PFSK-1 (cell line): ENCODE measurements around the gene NOC3L.

Experiments used
- FOXP2 ChIP-seq: optimal IDR thresholded peaks from 2 replicates; pipeline ENCODE3; 2011; ENCODE audit warnings: borderline replicate concordance, control low read depth, inconsistent platforms; ENCODE audit not compliant: insufficient read depth; ENCODE audit errors: extremely low read length, extremely low read depth
- POLR2AphosphoS5 ChIP-seq: IDR thresholded peaks from 2 replicates; pipeline ENCODE4 v1.6.1; 2012; ENCODE audit warnings: low read depth, mild to moderate bottlenecking, control low read depth, low read length, moderate library complexity
- SIN3A ChIP-seq: IDR thresholded peaks from 2 replicates; pipeline ENCODE4 v1.6.1; 2012; ENCODE audit warnings: mild to moderate bottlenecking, low read length, moderate library complexity, borderline replicate concordance; ENCODE audit not compliant: insufficient read depth
- TAF1 ChIP-seq: IDR thresholded peaks from 2 replicates; pipeline ENCODE4 v1.6.1; 2012; ENCODE audit warnings: low read length, control low read depth, borderline replicate concordance; ENCODE audit not compliant: insufficient read depth
- TF ChIP-seq, protein P1 (sequence below), 2 experiments: IDR thresholded peaks; 2 replicates each; pipeline versions ENCODE4 v1.6.1 to v1.8.0; 2011 to 2012; ENCODE audit warnings: low read depth in 2 of 2, low read length in 2 of 2, control low read depth in 1 of 2, inconsistent platforms in 1 of 2, mild to moderate bottlenecking in 1 of 2, moderate library complexity in 1 of 2; ENCODE audit not compliant: insufficient read depth in 1 of 2

Gene NOC3L

DNA sequence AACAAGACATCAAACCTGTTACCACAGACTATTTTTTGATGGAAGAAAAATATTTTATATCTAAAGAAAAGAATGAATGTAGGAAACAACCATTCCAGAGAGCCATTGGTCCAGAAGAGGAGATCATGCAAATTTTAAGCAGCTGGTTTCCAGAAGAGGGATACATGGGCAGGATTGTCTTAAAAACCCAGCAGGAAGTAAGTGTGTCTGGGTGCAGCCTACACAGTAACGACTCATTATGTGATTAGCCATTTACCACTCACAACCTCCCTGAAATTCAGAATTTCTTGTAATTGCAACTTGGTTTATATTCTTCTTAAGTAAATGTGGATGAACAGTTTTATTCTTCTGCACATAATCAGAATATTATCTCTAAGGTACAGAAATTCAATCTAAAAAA, 46.2 kb downstream of the NOC3L start:
- TF ChIP-seq TAF1: no peak

DNA sequence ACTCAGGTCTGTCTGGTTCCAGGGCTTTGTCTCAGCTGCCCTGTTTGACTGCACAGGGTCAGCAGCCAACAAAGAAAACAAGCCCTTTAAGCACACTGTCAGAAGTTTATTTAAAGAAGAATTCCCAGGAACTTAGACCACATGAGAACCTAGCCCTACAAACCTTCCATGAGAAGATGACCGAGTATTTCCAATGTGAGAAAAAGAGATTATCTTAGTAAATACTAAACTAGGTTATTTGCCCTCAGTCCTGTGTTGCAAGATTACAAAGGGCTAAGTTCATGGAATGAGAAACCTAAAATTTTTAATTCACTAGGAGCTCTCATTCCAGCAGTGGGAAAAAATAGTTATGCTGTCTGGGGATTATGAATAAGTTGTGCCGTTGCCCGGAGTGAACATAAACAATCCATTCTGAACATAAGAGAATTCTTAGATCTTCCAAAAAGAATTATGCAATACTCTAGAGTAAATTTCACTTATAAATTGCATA, 46.7 kb downstream of the NOC3L start:
- TF ChIP-seq TAF1 (no peak), SIN3A (no peak), FOXP2 (no peak), POLR2AphosphoS5 (no peak)
- TF ChIP-seq, protein P1, sequence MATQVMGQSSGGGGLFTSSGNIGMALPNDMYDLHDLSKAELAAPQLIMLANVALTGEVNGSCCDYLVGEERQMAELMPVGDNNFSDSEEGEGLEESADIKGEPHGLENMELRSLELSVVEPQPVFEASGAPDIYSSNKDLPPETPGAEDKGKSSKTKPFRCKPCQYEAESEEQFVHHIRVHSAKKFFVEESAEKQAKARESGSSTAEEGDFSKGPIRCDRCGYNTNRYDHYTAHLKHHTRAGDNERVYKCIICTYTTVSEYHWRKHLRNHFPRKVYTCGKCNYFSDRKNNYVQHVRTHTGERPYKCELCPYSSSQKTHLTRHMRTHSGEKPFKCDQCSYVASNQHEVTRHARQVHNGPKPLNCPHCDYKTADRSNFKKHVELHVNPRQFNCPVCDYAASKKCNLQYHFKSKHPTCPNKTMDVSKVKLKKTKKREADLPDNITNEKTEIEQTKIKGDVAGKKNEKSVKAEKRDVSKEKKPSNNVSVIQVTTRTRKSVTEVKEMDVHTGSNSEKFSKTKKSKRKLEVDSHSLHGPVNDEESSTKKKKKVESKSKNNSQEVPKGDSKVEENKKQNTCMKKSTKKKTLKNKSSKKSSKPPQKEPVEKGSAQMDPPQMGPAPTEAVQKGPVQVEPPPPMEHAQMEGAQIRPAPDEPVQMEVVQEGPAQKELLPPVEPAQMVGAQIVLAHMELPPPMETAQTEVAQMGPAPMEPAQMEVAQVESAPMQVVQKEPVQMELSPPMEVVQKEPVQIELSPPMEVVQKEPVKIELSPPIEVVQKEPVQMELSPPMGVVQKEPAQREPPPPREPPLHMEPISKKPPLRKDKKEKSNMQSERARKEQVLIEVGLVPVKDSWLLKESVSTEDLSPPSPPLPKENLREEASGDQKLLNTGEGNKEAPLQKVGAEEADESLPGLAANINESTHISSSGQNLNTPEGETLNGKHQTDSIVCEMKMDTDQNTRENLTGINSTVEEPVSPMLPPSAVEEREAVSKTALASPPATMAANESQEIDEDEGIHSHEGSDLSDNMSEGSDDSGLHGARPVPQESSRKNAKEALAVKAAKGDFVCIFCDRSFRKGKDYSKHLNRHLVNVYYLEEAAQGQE (IDR thresholded peaks at IDR 0.05; ENCODE audit: insufficient read depth in 1 of 2, low read depth in 2 of 2, low read length in 2 of 2): no peak

DNA sequence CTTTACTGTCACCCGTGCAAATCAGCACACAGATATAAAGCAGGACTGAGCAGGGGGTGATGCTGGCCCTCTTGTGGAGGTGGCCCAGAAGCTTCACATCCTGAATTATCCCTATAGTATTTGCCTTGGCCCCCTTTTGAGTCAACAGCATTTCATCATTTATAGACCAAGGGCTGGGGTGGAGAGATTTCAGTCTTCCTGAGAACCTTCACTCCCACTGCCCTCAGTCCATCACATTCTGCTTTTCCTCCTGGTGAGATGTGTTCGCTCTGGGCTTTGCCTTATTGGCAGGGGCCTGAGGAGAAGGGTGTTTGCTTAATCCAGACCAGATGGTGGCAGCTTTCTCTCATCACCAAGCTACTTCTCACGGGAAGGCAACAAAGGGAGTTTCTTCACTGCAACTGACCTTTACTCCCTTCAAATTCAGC, 47.7 kb downstream of the NOC3L start:
- TF ChIP-seq TAF1 (no peak), POLR2AphosphoS5 (no peak), SIN3A (no peak), FOXP2 (no peak)
- TF ChIP-seq, protein P1 (IDR thresholded peaks at IDR 0.05; ENCODE audit: insufficient read depth in 1 of 2, low read depth in 2 of 2, low read length in 2 of 2): no peak

- TF ChIP-seq FOXP2 (no peak), POLR2AphosphoS5 (no peak), TAF1 (no peak), SIN3A (no peak)
- TF ChIP-seq, protein P1 (IDR thresholded peaks at IDR 0.05; ENCODE audit: insufficient read depth in 1 of 2, low read depth in 2 of 2, low read length in 2 of 2): no peak
Observed at GRCh38 chr10:94310369-94310768, 52.4 kb downstream of the NOC3L start.

DNA sequence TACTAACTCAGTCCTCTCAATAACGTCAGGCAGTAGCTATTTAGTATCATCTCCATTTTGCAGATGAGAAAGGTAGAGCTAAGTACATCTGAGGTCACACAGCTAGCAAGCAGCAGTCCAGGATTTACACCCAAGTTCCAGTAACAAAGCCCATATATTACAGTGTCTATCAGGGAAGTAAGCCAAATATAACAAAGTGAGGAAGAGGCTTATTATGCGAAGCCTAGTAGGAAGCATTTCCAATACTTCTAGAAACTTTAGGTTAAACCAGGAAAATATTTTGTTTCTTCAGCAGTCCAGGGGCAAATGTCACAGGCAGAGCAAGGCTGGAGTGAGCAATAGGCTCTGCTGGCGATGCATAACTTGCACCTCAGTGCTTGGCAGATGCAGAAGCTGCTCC, 53.9 kb downstream of the NOC3L start:
- TF ChIP-seq, protein P1 (IDR thresholded peaks at IDR 0.05; ENCODE audit: insufficient read depth in 1 of 2, low read depth in 2 of 2, low read length in 2 of 2): no peak
- no peak for TF ChIP-seq FOXP2
- TF ChIP-seq POLR2AphosphoS5: no peak
- TF ChIP-seq SIN3A: no peak
- TF ChIP-seq TAF1: no peak
